Hepatocyte (in vitro differentiated cells): ENCODE measurements around the gene TP53. TPM values are rescaled to one million over a fixed set of nuclear protein-coding genes. Genes with fewer than 3 reads are reported as not detected.

ENCODE experiments used
- DNase-seq: peaks from one replicate; pipeline ENCODE4 v3.0.0-alpha.2; 2016; ENCODE audit warnings: low spot score
- H2AFZ ChIP-seq: fragments of 200-600 bp; sonication (generic); 2 replicates; pipeline ENCODE4 v1.6.0; 2016; ENCODE audit warnings: antibody characterized with exemption, mild to moderate bottlenecking
- H3K27ac ChIP-seq: fragments of 200-600 bp; sonication (generic); 2 replicates; pipeline ENCODE4 v1.5.1; 2016; ENCODE audit warnings: mild to moderate bottlenecking
- H3K27me3 ChIP-seq: fragments of 200-600 bp; sonication (generic); 2 replicates; pipeline ENCODE4 v1.6.1; 2016
- H3K36me3 ChIP-seq: fragments of 200-600 bp; sonication (generic); replicated peaks from 2 replicates; pipeline ENCODE4 v1.5.1; 2016; ENCODE audit warnings: low read depth; ENCODE audit not compliant: insufficient read depth
- H3K4me1 ChIP-seq: fragments of 200-600 bp; sonication (generic); 2 replicates; pipeline ENCODE4 v1.5.1; 2016; ENCODE audit warnings: mild to moderate bottlenecking, moderate library complexity; ENCODE audit not compliant: insufficient read depth
- H3K4me2 ChIP-seq: fragments of 200-600 bp; sonication (generic); 2 replicates; pipeline ENCODE4 v1.6.0; 2016
- H3K4me3 ChIP-seq: fragments of 200-600 bp; sonication (generic); 2 replicates; pipeline ENCODE4 v1.5.1; 2016; ENCODE audit warnings: mild to moderate bottlenecking
- H3K79me2 ChIP-seq: fragments of 200-600 bp; sonication (generic); 2 replicates; pipeline ENCODE4 v1.6.0; 2017; ENCODE audit warnings: mild to moderate bottlenecking
- H3K9me2 ChIP-seq: fragments of 200-600 bp; sonication (generic); replicated peaks from 2 replicates; pipeline ENCODE4 v1.6.0; 2017; ENCODE audit warnings: mild to moderate bottlenecking; ENCODE audit not compliant: insufficient read depth
- H3K9me3 ChIP-seq: fragments of 200-600 bp; sonication (generic); 2 replicates; pipeline ENCODE4 v1.5.1; 2016; ENCODE audit warnings: low read depth, mild to moderate bottlenecking
- H4K20me1 ChIP-seq: fragments of 200-600 bp; sonication (generic); 2 replicates; pipeline ENCODE4 v1.6.0; 2016; ENCODE audit warnings: mild to moderate bottlenecking; ENCODE audit not compliant: insufficient read depth, poor library complexity, severe bottlenecking
- EZH2 ChIP-seq: fragments of 200-600 bp; sonication (generic); IDR thresholded peaks from 2 replicates; pipeline ENCODE4 v1.6.1; 2016; ENCODE audit warnings: antibody characterized with exemption, mild to moderate bottlenecking, borderline replicate concordance
- EZH2phosphoT487 ChIP-seq: fragments of 200-600 bp; sonication (generic); IDR thresholded peaks from one replicate; pipeline ENCODE4 v1.6.1; 2018; ENCODE audit warnings: antibody characterized with exemption, mild to moderate bottlenecking, low read depth, moderate library complexity; ENCODE audit not compliant: unreplicated experiment, severe bottlenecking
- WGBS: methylation state at CpG from one replicate; pipeline ENCODE4 v1.1.6; 2016; ENCODE audit warnings: low lambda C conversion rate; ENCODE audit errors: missing lambda C conversion rate; 5-methylcytosine and 5-hydroxymethylcytosine counted together
- polyA plus RNA-seq: library from polyadenylated mRNA; unstranded; fragments of >200 nt; fragmentation: Nextera tagmentation; extraction: Ambion mirVana; gene quantifications from 2 replicates; pipeline ENCODE4 v1.2.1, GENCODE V29; 2016
- total RNA-seq: library from RNA; depleted of rRNA; stranded (reverse); fragments of >200 nt; gene quantifications from 2 replicates; pipeline ENCODE4 v1.2.3, GENCODE V29; 2014
- TF ChIP-seq, protein P1 (sequence below): fragments of 200-600 bp; sonication (generic); IDR thresholded peaks from 2 replicates; pipeline ENCODE4 v1.5.1; 2016; ENCODE audit warnings: antibody characterized with exemption, mild to moderate bottlenecking; ENCODE audit not compliant: poor library complexity

Gene TP53
- total and polyA plus RNA-seq, 2 experiments from 2014 or later: 29.6 to 31.7 TPM

DNA sequence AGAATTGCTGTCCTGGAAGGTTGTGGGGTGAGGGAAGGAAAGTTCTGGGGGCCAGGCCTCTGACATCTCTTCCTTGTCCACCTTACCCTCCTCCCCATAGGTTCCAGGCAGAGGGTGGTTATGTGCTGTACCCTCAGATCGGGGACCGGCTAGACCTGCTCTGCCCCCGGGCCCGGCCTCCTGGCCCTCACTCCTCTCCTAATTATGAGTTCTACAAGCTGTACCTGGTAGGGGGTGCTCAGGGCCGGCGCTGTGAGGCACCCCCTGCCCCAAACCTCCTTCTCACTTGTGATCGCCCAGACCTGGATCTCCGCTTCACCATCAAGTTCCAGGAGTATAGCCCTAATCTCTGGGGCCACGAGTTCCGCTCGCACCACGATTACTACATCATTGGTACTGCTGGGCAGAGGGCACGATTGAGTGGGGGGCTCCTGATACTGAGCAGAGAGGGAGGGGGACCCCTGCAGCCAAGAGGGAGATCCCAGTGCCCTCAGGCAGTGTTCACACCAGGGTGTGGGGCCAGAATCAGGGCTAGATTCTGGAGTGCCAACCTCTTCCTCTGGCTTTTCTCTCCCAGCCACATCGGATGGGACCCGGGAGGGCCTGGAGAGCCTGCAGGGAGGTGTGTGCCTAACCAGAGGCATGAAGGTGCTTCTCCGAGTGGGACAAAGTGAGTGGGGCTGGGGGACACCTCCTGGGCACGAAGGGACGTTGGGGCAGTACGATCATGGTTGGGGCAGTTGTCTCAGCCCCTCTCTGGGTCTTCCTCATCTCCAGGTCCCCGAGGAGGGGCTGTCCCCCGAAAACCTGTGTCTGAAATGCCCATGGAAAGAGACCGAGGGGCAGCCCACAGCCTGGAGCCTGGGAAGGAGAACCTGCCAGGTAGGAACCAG lies 20.8 kb upstream of the TP53 start:
- WGBS: 94% methylated on average over 22 of the region's 22 CpGs
- Histone ChIP-seq H2AFZ (no peak overlapping the region), H3K27ac (no peak overlapping the region), H3K9me3 (no peaks in the 10 kb centered on the region), H3K4me3 (no peak overlapping the region), H3K4me1 (peaks cover 22% of the 10 kb centered on the region), H3K4me2 (no peak overlapping the region), H3K36me3 (no peaks in the 10 kb centered on the region), H3K79me2 (peaks cover 6% of the 10 kb centered on the region), H4K20me1 (no peaks in the 10 kb centered on the region), H3K9me2 (no peaks in the 10 kb centered on the region), H3K27me3 (peaks cover 31% of the 10 kb centered on the region)
- DNase-seq: no peak
- TF ChIP-seq EZH2phosphoT487: no peak
- TF ChIP-seq, protein P1, sequence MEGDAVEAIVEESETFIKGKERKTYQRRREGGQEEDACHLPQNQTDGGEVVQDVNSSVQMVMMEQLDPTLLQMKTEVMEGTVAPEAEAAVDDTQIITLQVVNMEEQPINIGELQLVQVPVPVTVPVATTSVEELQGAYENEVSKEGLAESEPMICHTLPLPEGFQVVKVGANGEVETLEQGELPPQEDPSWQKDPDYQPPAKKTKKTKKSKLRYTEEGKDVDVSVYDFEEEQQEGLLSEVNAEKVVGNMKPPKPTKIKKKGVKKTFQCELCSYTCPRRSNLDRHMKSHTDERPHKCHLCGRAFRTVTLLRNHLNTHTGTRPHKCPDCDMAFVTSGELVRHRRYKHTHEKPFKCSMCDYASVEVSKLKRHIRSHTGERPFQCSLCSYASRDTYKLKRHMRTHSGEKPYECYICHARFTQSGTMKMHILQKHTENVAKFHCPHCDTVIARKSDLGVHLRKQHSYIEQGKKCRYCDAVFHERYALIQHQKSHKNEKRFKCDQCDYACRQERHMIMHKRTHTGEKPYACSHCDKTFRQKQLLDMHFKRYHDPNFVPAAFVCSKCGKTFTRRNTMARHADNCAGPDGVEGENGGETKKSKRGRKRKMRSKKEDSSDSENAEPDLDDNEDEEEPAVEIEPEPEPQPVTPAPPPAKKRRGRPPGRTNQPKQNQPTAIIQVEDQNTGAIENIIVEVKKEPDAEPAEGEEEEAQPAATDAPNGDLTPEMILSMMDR: no peak

DNA sequence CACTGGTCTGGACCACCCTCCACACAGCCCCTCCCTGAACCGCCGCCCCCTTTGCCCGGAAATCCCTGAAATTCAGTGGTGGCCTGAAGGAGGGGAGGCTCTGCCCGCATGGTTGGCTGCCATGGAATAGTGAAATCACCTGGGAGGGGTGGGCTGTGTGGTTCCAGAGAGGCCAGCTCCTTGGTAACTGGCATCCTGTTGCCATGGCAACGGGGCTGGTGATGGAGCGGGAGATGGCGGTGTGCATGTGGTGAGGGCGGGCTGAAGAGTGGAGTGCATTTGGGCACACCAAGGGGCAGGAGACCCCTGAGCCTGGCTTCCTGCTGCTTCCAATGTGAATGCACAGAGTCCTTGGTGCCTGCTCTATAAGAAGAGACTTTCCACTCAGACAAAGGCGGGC lies 20.2 kb upstream of the TP53 start:
- Histone ChIP-seq H3K4me1 (peaks cover 22% of the 10 kb centered on the region), H3K4me2 (no peak overlapping the region), H3K4me3 (no peak overlapping the region), H3K36me3 (no peaks in the 10 kb centered on the region), H3K27me3 (peaks cover 31% of the 10 kb centered on the region), H4K20me1 (no peaks in the 10 kb centered on the region), H3K9me3 (no peaks in the 10 kb centered on the region), H3K27ac (no peak overlapping the region), H3K9me2 (no peaks in the 10 kb centered on the region), H3K79me2 (peaks cover 6% of the 10 kb centered on the region), H2AFZ (no peak overlapping the region)
- DNase-seq: no peak
- TF ChIP-seq EZH2 (no peak), EZH2phosphoT487 (no peak)
- TF ChIP-seq, protein P1: no peak
- WGBS: 88% methylated on average over 9 of the region's 9 CpGs

DNA sequence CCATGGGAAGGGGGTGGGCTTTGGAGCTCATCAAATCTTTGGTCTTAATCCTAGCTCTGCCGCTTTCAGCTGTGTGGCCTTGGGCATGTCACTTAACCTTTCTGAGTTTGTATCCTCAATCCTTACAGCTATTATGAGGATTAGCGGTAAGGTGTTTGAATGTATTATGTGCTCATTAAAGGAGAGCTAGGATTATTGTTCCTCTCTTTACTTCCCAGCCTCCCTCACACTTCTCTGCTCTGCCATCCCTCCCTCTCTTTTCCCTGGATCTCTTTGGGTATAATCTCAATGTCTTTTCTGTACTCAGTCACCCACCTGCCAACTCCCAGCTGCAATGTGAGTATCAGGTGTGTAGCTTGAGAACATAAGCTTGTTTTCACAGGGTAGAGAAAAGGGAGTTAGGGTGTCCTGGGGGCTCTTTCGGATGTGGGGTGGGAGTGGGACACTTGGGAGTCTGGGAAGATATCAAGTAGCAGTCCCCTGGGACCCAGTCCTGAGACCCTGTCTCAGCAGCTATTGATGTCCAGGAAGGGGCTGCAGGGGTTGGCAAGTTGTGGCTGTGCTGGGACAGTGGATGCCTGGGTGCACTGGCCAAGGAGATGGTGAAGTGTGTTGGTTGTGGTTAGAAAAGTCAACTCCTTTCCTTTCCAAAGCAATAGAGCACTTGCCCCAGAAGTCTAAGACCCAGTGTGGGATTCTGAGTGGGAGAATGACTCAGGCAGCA lies 19.5 kb upstream of the TP53 start:
- DNase-seq: no peak
- TF ChIP-seq, protein P1: no peak
- TF ChIP-seq EZH2 (no peak), EZH2phosphoT487 (no peak)
- Histone ChIP-seq H3K9me3 (no peaks in the 10 kb centered on the region), H3K4me3 (no peak overlapping the region), H3K9me2 (no peaks in the 10 kb centered on the region), H3K27ac (no peak overlapping the region), H4K20me1 (no peaks in the 10 kb centered on the region), H3K4me2 (peak overlapping the region; percentile 95), H3K79me2 (peaks cover 6% of the 10 kb centered on the region), H3K36me3 (no peaks in the 10 kb centered on the region), H3K27me3 (peaks cover 26% of the 10 kb centered on the region), H3K4me1 (peaks cover 22% of the 10 kb centered on the region), H2AFZ (no peak overlapping the region)
- WGBS: 76% methylated on average over 3 of the region's 3 CpGs
